ENCODE measurements around the gene VWC2.

GRCh38 chr7:49860293-49860692 lies 86.9 kb downstream of the VWC2 start:
- TF ChIP-seq CTCF (conservative IDR thresholded peaks at IDR 0.05 in 1 of 2, IDR thresholded peaks at IDR 0.05 in 1 of 2; ENCODE audit: low read depth in 1 of 2, low read length in 2 of 2), result no peak
- no peak for TF ChIP-seq EZH2 (IDR thresholded peaks at IDR 0.05; ENCODE audit: low read length, missing control alignments)
